ENCODE measurements around the gene HELZ2. TPM values are rescaled to one million over a fixed set of nuclear protein-coding genes. Genes with fewer than 3 reads are reported as not detected.

The HELZ2 gene
- total RNA-seq, 1 experiment from 2014 or later, result 27.9 TPM

GRCh38 chr20:63619505-63619904, 45.5 kb upstream of the HELZ2 start:
- Histone ChIP-seq H3K4ac (ENCODE audit: low read depth, low read length) (no peak overlapping the region), H3K27ac (ENCODE audit: insufficient read length, low read depth, low read length) (no peak overlapping the region), H4K8ac (replicated peaks; ENCODE audit: insufficient read length, low read depth, low read length) (no peak overlapping the region), H3K27me3 (ENCODE audit: insufficient read depth, low read length) (no peaks in the 10 kb centered on the region), H3K23me2 (ENCODE audit: insufficient read length, low read depth, low read length, poor library complexity, severe bottlenecking) (no peaks in the 10 kb centered on the region), H2BK5ac (ENCODE audit: insufficient read length, low read length) (no peak overlapping the region), H2BK12ac (ENCODE audit: insufficient read length, low read depth, low read length) (no peak overlapping the region), H3K4me1 (ENCODE audit: insufficient read depth, low read length) (no peaks in the 10 kb centered on the region), H2AK5ac (ENCODE audit: insufficient read length, low read length) (no peak overlapping the region), H3K4me2 (ENCODE audit: insufficient read depth, insufficient read length, low read length) (no peak overlapping the region), H2AFZ (ENCODE audit: low read length) (no peak overlapping the region), H3K23ac (ENCODE audit: insufficient read length, low read depth, low read length) (no peak overlapping the region), H3K56ac (ENCODE audit: insufficient read length, low read depth, low read length) (no peak overlapping the region), H3K79me2 (ENCODE audit: insufficient read depth, low read length) (peaks cover 3% of the 10 kb centered on the region; the same call in 1 of the 2 replicates), H3K79me1 (ENCODE audit: insufficient read depth, low read depth, low read length, poor library complexity, severe bottlenecking) (peaks cover 4% of the 10 kb centered on the region), H3K9me3 (ENCODE audit: control insufficient read depth, low read depth, low read length) (peaks cover 12% of the 10 kb centered on the region), H3K14ac (ENCODE audit: insufficient read depth, low read length) (no peak overlapping the region), H2BK120ac (ENCODE audit: low read depth, low read length, poor library complexity, severe bottlenecking) (no peak overlapping the region), H2BK20ac (ENCODE audit: low read depth, low read length, poor library complexity, severe bottlenecking) (no peak overlapping the region), H4K91ac (ENCODE audit: insufficient read length, low read depth, low read length) (no peak overlapping the region), H3K18ac (ENCODE audit: insufficient read length, low read depth, low read length) (no peak overlapping the region), H3K9ac (ENCODE audit: extremely low read depth, insufficient read length, low read length) (no peak overlapping the region), H4K5ac (ENCODE audit: insufficient read length, low read depth, low read length) (no peak overlapping the region), H4K20me1 (ENCODE audit: control insufficient read depth, insufficient read depth, insufficient read length) (no peaks in the 10 kb centered on the region), H3T11ph (ENCODE audit: low read length) (no peak overlapping the region), H2BK15ac (ENCODE audit: low read depth, low read length) (no peak overlapping the region)
- H3K36me3 Mint-ChIP-seq (ENCODE audit: insufficient read depth in 1 of 3, low read depth in 3 of 3), result peaks cover 42 to 52% (median 49%) of the 10 kb centered on the region in 3 experiments
- no CpG with 5 or more reads among the region's 13 CpGs for WGBS (ENCODE audit: extremely low coverage, insufficient read length, low lambda C conversion rate)
- H3K27me3 Mint-ChIP-seq (ENCODE audit: low read depth), result no peaks in the 10 kb centered on the region; the same call in 1 of the 2 replicates
- DNase-seq, result no peak
- peaks cover 16 to 18% of the 10 kb centered on the region in 2 experiments for H3K9me3 Mint-ChIP-seq
- no peak overlapping the region for H3K4me3 Mint-ChIP-seq
- TF ChIP-seq CTCF (conservative IDR thresholded peaks at IDR 0.05), result no peak
- peaks cover 15 to 16% of the 10 kb centered on the region in 2 experiments for H3K4me1 Mint-ChIP-seq
- H3K27ac Mint-ChIP-seq, result 0 out of 7 replicates have a peak overlapping the region, but pooled peaks of 1 of the 3 experiments have one; percentile 67
